Nephron progenitor cell (in vitro differentiated cells): ENCODE measurements around the gene RNF183.

ENCODE experiments used
- DNase-seq: peaks from one replicate; pipeline ENCODE4 v3.0.0; 2021
- H3K27ac Mint-ChIP-seq: 2 replicates; pipeline ENCODE4 v1.8.0; 2021; ENCODE audit warnings: mild to moderate bottlenecking, moderate library complexity, mixed read lengths
- H3K27me3 Mint-ChIP-seq: 2 replicates; pipeline ENCODE4 v1.8.0; 2021; ENCODE audit warnings: mild to moderate bottlenecking, low read depth, mixed read lengths; ENCODE audit not compliant: poor library complexity
- H3K36me3 Mint-ChIP-seq: 2 replicates; pipeline ENCODE4 v1.8.0; 2021; ENCODE audit warnings: low read depth, mixed read lengths
- H3K4me1 Mint-ChIP-seq: 2 replicates; pipeline ENCODE4 v1.8.0; 2021; ENCODE audit warnings: mixed read lengths
- H3K4me3 Mint-ChIP-seq: 2 replicates; pipeline ENCODE4 v1.8.0; 2021; ENCODE audit warnings: mild to moderate bottlenecking, moderate library complexity, mixed read lengths
- H3K9me3 Mint-ChIP-seq: 2 replicates; pipeline ENCODE4 v1.8.0; 2021; ENCODE audit warnings: mild to moderate bottlenecking, moderate library complexity, mixed read lengths
- CTCF ChIP-seq: fragments of 200-600 bp; sonication (generic); IDR thresholded peaks from 2 replicates; pipeline ENCODE4 v1.5.0; 2021; ENCODE audit warnings: antibody characterized with exemption

Gene RNF183

DNA sequence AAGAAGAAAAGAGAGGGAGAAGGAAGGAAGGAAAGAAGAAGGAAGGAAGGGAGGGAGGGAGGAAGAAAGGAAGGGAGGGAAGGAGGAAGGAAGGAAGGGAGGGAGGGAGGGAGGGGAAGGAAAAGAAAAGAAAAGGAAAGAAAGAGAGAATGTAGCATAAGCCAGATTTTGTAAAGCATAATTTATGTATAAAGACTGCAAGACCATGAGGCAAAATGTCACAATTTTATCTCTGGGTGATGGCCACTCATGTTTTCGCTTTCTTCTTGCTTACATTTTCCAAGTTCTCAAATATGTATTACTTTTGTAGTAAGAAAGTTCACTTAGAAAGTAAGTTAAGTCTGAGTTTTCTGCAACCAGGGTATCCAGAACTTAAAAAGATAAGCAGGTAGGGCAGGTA is 3.4 kb upstream of the RNF183 start:
- Mint-ChIP-seq H3K27me3 (peaks cover 6% of the 10 kb centered on the region), H3K36me3 (no peaks in the 10 kb centered on the region), H3K27ac (no peak overlapping the region), H3K4me3 (no peak overlapping the region), H3K4me1 (peaks cover 56% of the 10 kb centered on the region), H3K9me3 (no peaks in the 10 kb centered on the region)
- TF ChIP-seq CTCF: no peak
- DNase-seq: no peak

- no peaks in the 10 kb centered on the region for H3K36me3 Mint-ChIP-seq
- peaks cover 13% of the 10 kb centered on the region for H3K27me3 Mint-ChIP-seq
- no peaks in the 10 kb centered on the region for H3K9me3 Mint-ChIP-seq
- peaks cover 59% of the 10 kb centered on the region for H3K4me1 Mint-ChIP-seq
- no peak overlapping the region for H3K27ac Mint-ChIP-seq
- H3K4me3 Mint-ChIP-seq: no peak overlapping the region
- no peak for DNase-seq
- no peak for TF ChIP-seq CTCF
Observed at GRCh38 chr9:113301548-113301947, 1.6 kb downstream of the RNF183 start.

GRCh38 chr9:113299800-113300292 is 3.3 kb downstream of the RNF183 start:
- H3K4me3 Mint-ChIP-seq: no peak overlapping the region
- DNase-seq: no peak
- no peak overlapping the region for H3K27ac Mint-ChIP-seq

GRCh38 chr9:113298924-113299770 is 4.0 kb downstream of the RNF183 start:
- no peak for TF ChIP-seq CTCF
- Mint-ChIP-seq H3K27ac (no peak overlapping the region), H3K4me1 (peaks cover 39% of the 10 kb centered on the region), H3K27me3 (peaks cover 6% of the 10 kb centered on the region), H3K4me3 (no peak overlapping the region), H3K36me3 (no peaks in the 10 kb centered on the region), H3K9me3 (no peaks in the 10 kb centered on the region)
- no peak for DNase-seq

More at GRCh38 chr9:113299800-113300292, 3.3 kb downstream of the RNF183 start:
- peaks cover 7% of the 10 kb centered on the region for H3K27me3 Mint-ChIP-seq
- H3K36me3 Mint-ChIP-seq: no peaks in the 10 kb centered on the region
- no peaks in the 10 kb centered on the region for H3K9me3 Mint-ChIP-seq
- H3K4me1 Mint-ChIP-seq: peaks cover 46% of the 10 kb centered on the region
- no peak for TF ChIP-seq CTCF

GRCh38 chr9:113298311-113298710 is 4.9 kb downstream of the RNF183 start:
- no peak overlapping the region for H3K4me3 Mint-ChIP-seq
- peaks cover 6% of the 10 kb centered on the region for H3K27me3 Mint-ChIP-seq
- TF ChIP-seq CTCF: no peak
- no peaks in the 10 kb centered on the region for H3K9me3 Mint-ChIP-seq
- no peak for DNase-seq
- peaks cover 32% of the 10 kb centered on the region for H3K4me1 Mint-ChIP-seq
- no peak overlapping the region for H3K27ac Mint-ChIP-seq
- no peaks in the 10 kb centered on the region for H3K36me3 Mint-ChIP-seq
